ENCODE measurements around the gene SUN5. TPM values are rescaled to one million over a fixed set of nuclear protein-coding genes. Genes with fewer than 3 reads are reported as not detected.

SUN5 gene
- polyA plus RNA-seq, 2 of the 4 experiments (the other 2 are of a cell fraction), result not detected

GRCh38 chr20:32980131-32980941 is 23.9 kb downstream of the SUN5 start:
- DNase-seq (ENCODE audit: low read depth in 1 of 2, low spot score in 1 of 2), result no peak
- no peak for FAIRE-seq
- Histone ChIP-seq H3K4me3 (no peak overlapping the region), H3K27ac (no peak overlapping the region), H3K4me1 (no peaks in the 10 kb centered on the region), H3K9me3 (no peaks in the 10 kb centered on the region), H3K4me2 (no peak overlapping the region)
- TF ChIP-seq NR3C1 (IDR thresholded peaks at IDR 0.05), result no peak
- TF ChIP-seq EP300 (IDR thresholded peaks at IDR 0.05), result no peak
- no peak for TF ChIP-seq ATOH8 (CRISPR knock-in tag; IDR thresholded peaks at IDR 0.05; ENCODE audit: low read depth)
- no peak for ATAC-seq
- ChIA-PET POLR2A (no interaction called here), CTCF (no interaction called here)
- 62% methylated on average over 11 of the region's 19 CpGs for WGBS (ENCODE audit: missing lambda C conversion rate)

- no peaks in the 10 kb centered on the region for H3K9me3 ChIP-seq
- DNase-seq (ENCODE audit: low read depth in 1 of 2, low spot score in 1 of 2), result no peak
- TF ChIP-seq RNF2 (IDR thresholded peaks at IDR 0.05; ENCODE audit: borderline replicate concordance, low read depth) (no peak), EHF (CRISPR knock-in tag; IDR thresholded peaks at IDR 0.05) (no peak), MYC (IDR thresholded peaks at IDR 0.05; ENCODE audit: borderline replicate concordance, low read length) (no peak), FOSB (CRISPR knock-in tag; IDR thresholded peaks at IDR 0.05) (no peak), ELK1 (IDR thresholded peaks at IDR 0.05; ENCODE audit: low read depth, low read length) (no peak), EHMT2 (IDR thresholded peaks at IDR 0.05; ENCODE audit: low read depth) (no peak), JUN (IDR thresholded peaks at IDR 0.05) (no peak), RFX5 (IDR thresholded peaks at IDR 0.05) (no peak), CTCF (IDR thresholded peaks at IDR 0.05) (no peak), ZC3H11A (IDR thresholded peaks at IDR 0.05) (no peak), POLR2AphosphoS2 (conservative IDR thresholded peaks at IDR 0.05; ENCODE audit: low read length) (no peak), TP53 (CRISPR knock-in tag; IDR thresholded peaks at IDR 0.05) (no peak), NR3C1 (IDR thresholded peaks at IDR 0.05) (no peak), GATA3 (IDR thresholded peaks at IDR 0.05; ENCODE audit: borderline replicate concordance) (no peak)
- FAIRE-seq, result no peak
- CTCF ChIA-PET, result no interaction called here
- H3K4me3 ChIP-seq, result no peak overlapping the region
- POLR2A ChIA-PET, result no interaction called here
- H3K27ac ChIP-seq, result no peak overlapping the region
- ATAC-seq, result no peak
- 44% methylated on average over 9 of the region's 9 CpGs for WGBS (ENCODE audit: missing lambda C conversion rate)
- H3K4me1 ChIP-seq, result no peaks in the 10 kb centered on the region
- no peak overlapping the region for H3K4me2 ChIP-seq
Observed at GRCh38 chr20:32979201-32979998, 24.8 kb downstream of the SUN5 start.

- Histone ChIP-seq H3K4me2 (no peak overlapping the region), H3K9me3 (no peaks in the 10 kb centered on the region), H3K27ac (no peak overlapping the region), H3K4me3 (no peak overlapping the region), H3K4me1 (0 out of 3 replicates have a peak, but pooled peaks cover 4% of the 10 kb centered on the region)
- POLR2A ChIA-PET, result no interaction called here
- no peak for FAIRE-seq
- CTCF ChIA-PET, result interaction anchor here (1.2 kb wide), 1 partner anchor 9 kb away, joined by 3 read pairs; no protein-coding TSS in a partner anchor
- 37% methylated on average over 6 of the region's 7 CpGs for WGBS (ENCODE audit: missing lambda C conversion rate)
- no peak; a peak in 1 of 6 replicates for ATAC-seq
- no peak for DNase-seq (ENCODE audit: low read depth in 1 of 2, low spot score in 1 of 2)
- TF ChIP-seq EHMT2 (IDR thresholded peaks at IDR 0.05; ENCODE audit: low read depth), result no peak
- no peak for TF ChIP-seq RARB (CRISPR knock-in tag; IDR thresholded peaks at IDR 0.05)
- TF ChIP-seq EP300 (IDR thresholded peaks at IDR 0.05), result no peak
- TF ChIP-seq NR3C1 (IDR thresholded peaks at IDR 0.05), result no peak
- TF ChIP-seq POLR2A (IDR thresholded peaks at IDR 0.05; ENCODE audit: low read length), result no peak
- TF ChIP-seq USF2 (IDR thresholded peaks at IDR 0.05), result no peak
- TF ChIP-seq BCL3 (IDR thresholded peaks at IDR 0.05), result no peak
- TF ChIP-seq ZC3H11A (IDR thresholded peaks at IDR 0.05), result no peak
- no peak for TF ChIP-seq HDAC2 (IDR thresholded peaks at IDR 0.05)
- no peak for TF ChIP-seq HMGXB4 (CRISPR knock-in tag; IDR thresholded peaks at IDR 0.05; ENCODE audit: borderline replicate concordance)
- no peak for TF ChIP-seq HOXB5 (CRISPR knock-in tag; IDR thresholded peaks at IDR 0.05)
- no peak for TF ChIP-seq ELK1 (IDR thresholded peaks at IDR 0.05; ENCODE audit: low read depth, low read length)
Observed at GRCh38 chr20:32978009-32978335, 26.3 kb downstream of the SUN5 start.

Data from A549 (cell line).